ENCODE data around the gene BBOF1. TPM values are rescaled to one million over a fixed set of nuclear protein-coding genes. Genes with fewer than 3 reads are reported as not detected.

The BBOF1 gene
- total and polyA plus RNA-seq, 2 donors (not counting 3 experiments of a cell fraction or from before 2014, with no cell fraction given): 0.63 to 2.3 TPM

GRCh38 chr14:74109369-74109768 is 90.2 kb downstream of the BBOF1 start:
- DNase-seq (ENCODE audit: low read depth, low spot score) (no peak), FAIRE-seq (no peak)
- no peak overlapping the region for H3K9ac ChIP-seq (replicated peaks; ENCODE audit: extremely low read depth, insufficient read depth, low read length)
- H3K4me3 ChIP-seq (replicated peaks in 1 of 3; ENCODE audit: insufficient read depth in 1 of 3, low read depth in 1 of 3, low read length in 3 of 3): no peak overlapping the region
- H3K9me1 ChIP-seq (replicated peaks; ENCODE audit: control insufficient read depth, extremely low read depth, insufficient read depth, low read length): no peaks in the 10 kb centered on the region
- no peak overlapping the region for H3K4me2 ChIP-seq (ENCODE audit: insufficient read depth, low read length)
- no peak for TF ChIP-seq JUN (IDR thresholded peaks at IDR 0.05; ENCODE audit: borderline replicate concordance, insufficient read depth, insufficient read length, low read depth)
- TF ChIP-seq CTCF (IDR thresholded peaks at IDR 0.05; ENCODE audit: extremely low read depth in 1 of 2, insufficient read depth in 1 of 2, low read depth in 1 of 2, low read length in 2 of 2): no peak
- TF ChIP-seq MAX (IDR thresholded peaks at IDR 0.05; ENCODE audit: insufficient read depth, insufficient read length): no peak
- TF ChIP-seq MYC (IDR thresholded peaks at IDR 0.05; ENCODE audit: low read depth, low read length): no peak
- TF ChIP-seq GATA2 (IDR thresholded peaks at IDR 0.05; ENCODE audit: insufficient read depth, insufficient read length, low read depth, low read length): no peak
- TF ChIP-seq POLR2A (IDR thresholded peaks at IDR 0.05; ENCODE audit: low read depth, low read length): no peak
- no peak for TF ChIP-seq FOS (IDR thresholded peaks at IDR 0.05; ENCODE audit: borderline replicate concordance, insufficient read depth, low read length)
- TF ChIP-seq EZH2 (IDR thresholded peaks at IDR 0.05; ENCODE audit: borderline replicate concordance, low read depth, low read length, severe bottlenecking): no peak
- TF ChIP-seq POLR2AphosphoS5 (IDR thresholded peaks at IDR 0.05; ENCODE audit: insufficient read depth, low read depth, low read length): no peak
- dilution Hi-C loops (cut with MboI; ENCODE audit: extremely low pct_ligation_motif_present, low sequenced_read_pairs) (no loop called here), intact Hi-C loops (cut with micrococcal nuclease) (no loop called here)
- H3K79me2 ChIP-seq (ENCODE audit: control insufficient read depth, insufficient read depth, low read length): no peaks in the 10 kb centered on the region
- no TSS peak for BruUV-seq (replicated peaks)
- POLR2A ChIA-PET: no interaction called here
- no peaks in the 10 kb centered on the region for H3K27me3 ChIP-seq (ENCODE audit: control insufficient read depth in 2 of 2, insufficient read depth in 2 of 2, low read length in 2 of 2)
- no peaks in the 10 kb centered on the region for H3K36me3 ChIP-seq (ENCODE audit: control insufficient read depth in 2 of 2, extremely low read depth in 1 of 2, insufficient read depth in 2 of 2, low read length in 2 of 2)
- no peaks in the 10 kb centered on the region for H3K9me3 ChIP-seq (replicated peaks; ENCODE audit: control insufficient read depth, insufficient read depth, low read length)
- no peak overlapping the region for H2AFZ ChIP-seq (ENCODE audit: low read depth, low read length)
- no peak overlapping the region for H3K27ac ChIP-seq (ENCODE audit: insufficient read depth, low read depth, low read length)
- CTCF ChIA-PET: interaction anchor here (3.5 kb wide), 1 partner anchor 142 kb away, joined by 25 read pairs; no protein-coding TSS in a partner anchor
- H4K20me1 ChIP-seq (replicated peaks; ENCODE audit: control insufficient read depth, extremely low read depth, insufficient read depth, low read length): no peaks in the 10 kb centered on the region
- H3K4me1 ChIP-seq (ENCODE audit: control insufficient read depth, extremely low read depth, insufficient read depth, low read length): no peaks in the 10 kb centered on the region

Measured in endothelial cell of umbilical vein (primary cell).